GOT3 (cell line): ENCODE measurements around the gene RETREG3.

Experiments used
- DNase-seq: peaks from one replicate; lab custom pipeline; 2025; ENCODE audit warnings: mixed read lengths; lab: John Stamatoyannopoulos, UW

The RETREG3 gene

DNA sequence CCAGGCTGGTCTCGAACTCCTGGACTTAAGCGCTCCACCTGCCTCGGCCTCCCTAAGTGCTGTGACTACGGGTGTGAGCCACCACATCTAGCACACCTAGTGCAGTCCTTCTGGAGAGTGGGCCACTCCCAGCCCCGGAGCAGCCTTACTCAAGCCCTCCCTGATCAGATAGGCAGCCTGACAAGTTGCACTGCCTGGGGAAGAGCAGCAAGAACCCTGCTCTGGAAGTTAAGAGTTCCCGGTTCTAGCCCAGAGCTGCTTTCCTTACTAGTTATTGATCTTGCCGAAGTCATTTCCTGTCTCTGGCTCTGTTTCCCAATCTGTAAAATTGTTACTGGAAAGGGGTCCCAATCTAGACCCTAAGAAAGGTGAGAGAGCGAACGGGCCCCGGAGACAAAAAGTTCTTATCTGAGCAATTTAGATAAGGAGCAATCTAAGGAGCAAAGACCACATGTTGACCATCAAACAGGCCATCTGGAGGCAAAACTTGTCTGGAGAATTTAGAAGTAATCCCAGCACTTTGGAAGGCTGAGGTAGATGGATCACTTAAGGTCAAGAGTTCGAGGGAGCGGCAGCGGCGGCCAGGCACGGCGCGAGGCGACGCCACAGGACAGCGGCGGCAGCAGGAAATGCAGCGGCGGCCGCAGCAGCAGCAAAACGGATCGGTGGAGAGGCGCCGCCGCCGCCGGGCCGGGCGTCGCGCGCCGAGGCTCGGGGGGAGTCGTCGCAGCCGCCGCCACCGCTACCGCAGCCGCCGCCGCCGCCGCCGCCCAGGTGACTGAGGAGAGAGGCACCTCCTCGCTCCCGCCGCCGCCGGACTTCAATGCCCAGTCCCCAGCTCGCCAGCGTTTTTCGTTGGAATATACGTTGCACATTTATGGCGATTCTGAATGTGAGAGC, 77.5 kb downstream of the RETREG3 start:
- DNase-seq = no peak

- DNase-seq = no peak
Observed at GRCh38 chr17:42530952-42531454, 78.2 kb downstream of the RETREG3 start.
